HepG2 (cell line): ENCODE results near the gene CHTF18. TPM values are rescaled to one million over a fixed set of nuclear protein-coding genes. Genes with fewer than 3 reads are reported as not detected.

ENCODE experiments used
- AHR ChIP-seq: IDR thresholded peaks from 2 replicates; pipeline ENCODE4 v1.6.1; 2018; ENCODE audit warnings: missing genetic modification reagents, missing compliant biosample characterization
- FOSL1 ChIP-seq: sonication (generic); formaldehyde crosslinking; IDR thresholded peaks from 2 replicates; pipeline ENCODE4 v1.9.0; 2021; ENCODE audit warnings: missing genetic modification reagents, borderline replicate concordance
- KDM6A ChIP-seq: IDR thresholded peaks from 2 replicates; pipeline ENCODE4 v1.6.1; 2016; ENCODE audit warnings: low read depth
- LCORL ChIP-seq, 2 experiments: fragments of 450-650 bp in 1 of 2; sonication (generic) in 1 of 2; formaldehyde crosslinking in 1 of 2; IDR thresholded peaks; 2 replicates each; pipeline versions ENCODE4 v1.5.0 to v1.6.1; 2017 to 2020; ENCODE audit warnings: antibody characterized with exemption in 1 of 2, missing genetic modification reagents in 1 of 2
- MIER2 ChIP-seq: IDR thresholded peaks from 2 replicates; pipeline ENCODE4 v1.6.1; 2016; ENCODE audit warnings: missing biosample characterization, missing genetic modification reagents
- MTA1 ChIP-seq: sonication (generic); formaldehyde crosslinking; IDR thresholded peaks from 2 replicates; pipeline ENCODE4 v1.4.0; 2020; ENCODE audit warnings: missing genetic modification reagents, mild to moderate bottlenecking, borderline replicate concordance
- NBN ChIP-seq: fragments of 450-650 bp; conservative IDR thresholded peaks from 2 replicates; pipeline ENCODE4 v1.6.1; 2017
- NKX3-1 ChIP-seq: sonication (generic); formaldehyde crosslinking; IDR thresholded peaks from 2 replicates; pipeline ENCODE4 v1.5.0; 2020; ENCODE audit warnings: missing genetic modification reagents
- PHF21A ChIP-seq: sonication (generic); formaldehyde crosslinking; IDR thresholded peaks from 2 replicates; pipeline ENCODE4 v1.5.0; 2020; ENCODE audit warnings: mild to moderate bottlenecking, missing genetic modification reagents
- RNF2 ChIP-seq: fragments of 450-650 bp; conservative IDR thresholded peaks from 2 replicates; pipeline ENCODE4 v1.6.1; 2016; ENCODE audit warnings: low read depth
- SRSF4 ChIP-seq: fragments of 200-400 bp; formaldehyde crosslinking; IDR thresholded peaks from one replicate; pipeline ENCODE4 v1.6.1; 2018; ENCODE audit warnings: mild to moderate bottlenecking, low read depth, low read length, moderate library complexity; ENCODE audit not compliant: poor library complexity, severe bottlenecking
- U2AF1 ChIP-seq: fragments of 200-400 bp; formaldehyde crosslinking; optimal IDR thresholded peaks from 2 replicates; pipeline ENCODE3; 2017; ENCODE audit warnings: mild to moderate bottlenecking, low read depth, low read length
- YEATS4 ChIP-seq: sonication (generic); formaldehyde crosslinking; IDR thresholded peaks from 2 replicates; pipeline ENCODE4 v1.4.0; 2020; ENCODE audit warnings: missing genetic modification reagents, borderline replicate concordance
- ZFP36L2 ChIP-seq: sonication (generic); formaldehyde crosslinking; IDR thresholded peaks from 2 replicates; pipeline ENCODE4 v1.4.0; 2020; ENCODE audit warnings: missing genetic modification reagents
- ZIK1 ChIP-seq: sonication (generic); formaldehyde crosslinking; IDR thresholded peaks from 2 replicates; pipeline ENCODE4 v1.5.0; 2020; ENCODE audit warnings: mild to moderate bottlenecking, low read depth, missing genetic modification reagents, borderline replicate concordance
- ZNF121 ChIP-seq: sonication (generic); formaldehyde crosslinking; IDR thresholded peaks from 2 replicates; pipeline ENCODE4 v1.5.0; 2020; ENCODE audit warnings: mild to moderate bottlenecking, missing genetic modification reagents
- ZNF251 ChIP-seq: sonication (generic); formaldehyde crosslinking; IDR thresholded peaks from 2 replicates; pipeline ENCODE4 v1.9.0; 2021; ENCODE audit warnings: mild to moderate bottlenecking, missing genetic modification reagents
- ZNF33A ChIP-seq: sonication (generic); formaldehyde crosslinking; IDR thresholded peaks from 2 replicates; pipeline ENCODE4 v1.5.1; 2020; ENCODE audit warnings: missing genetic modification reagents, mild to moderate bottlenecking, moderate library complexity, borderline replicate concordance
- ZNF558 ChIP-seq: sonication (generic); formaldehyde crosslinking; IDR thresholded peaks from 2 replicates; pipeline ENCODE4 v1.9.0; 2022; ENCODE audit warnings: mild to moderate bottlenecking, missing genetic modification reagents, borderline replicate concordance
- ZNF850 ChIP-seq: sonication (generic); formaldehyde crosslinking; conservative IDR thresholded peaks from 2 replicates; pipeline ENCODE4 v1.9.0; 2021; ENCODE audit warnings: mild to moderate bottlenecking, missing genetic modification reagents
- ZSCAN21 ChIP-seq: sonication (generic); formaldehyde crosslinking; IDR thresholded peaks from 2 replicates; pipeline ENCODE4 v1.8.0; 2022; ENCODE audit warnings: mild to moderate bottlenecking, missing genetic modification reagents, moderate library complexity, borderline replicate concordance
- polyA plus RNA-seq, 8 experiments: library from polyadenylated mRNA; depleted of rRNA in 3 of 8; stranded (reverse) in 7 of 8; unstranded in 1 of 8; fragments of >200 nt; fragmentation: Illumina TruSeq in 4 of 8; extraction: Trizol in 4 of 8; gene quantifications; 2 replicates each; pipeline versions ENCODE4 v1.2.1 to v1.2.3, GENCODE V29; 2011 to 2016; ENCODE audit warnings: low read depth in 4 of 8, missing spikeins in 1 of 8, mixed read lengths in 1 of 8; ENCODE audit not compliant: insufficient read depth in 1 of 8
- total RNA-seq, 5 experiments: library from RNA; depleted of rRNA; stranded (reverse); fragments of >200 nt; fragmentation: Illumina TruSeq; extraction: Trizol; gene quantifications; 2 replicates each; pipeline ENCODE4 v1.2.3, GENCODE V29; 2016; ENCODE audit warnings: low read depth in 1 of 5
- TF ChIP-seq, protein P1 (sequence below): sonication (generic); formaldehyde crosslinking; IDR thresholded peaks from 2 replicates; pipeline ENCODE4 v1.5.0; 2020; ENCODE audit warnings: mild to moderate bottlenecking, missing genetic modification reagents
- TF ChIP-seq, protein P2 (sequence below): IDR thresholded peaks from 2 replicates; pipeline ENCODE4 v1.6.1; 2012; ENCODE audit warnings: inconsistent platforms
- TF ChIP-seq, protein P3 (sequence below): sonication (generic); formaldehyde crosslinking; IDR thresholded peaks from 2 replicates; pipeline ENCODE4 v1.4.0; 2020; ENCODE audit warnings: mild to moderate bottlenecking, missing genetic modification reagents
- TF ChIP-seq, protein P4 (sequence below): sonication (generic); formaldehyde crosslinking; IDR thresholded peaks from 2 replicates; pipeline ENCODE4 v1.8.0; 2022; ENCODE audit warnings: low read depth, missing genetic modification reagents

Gene CHTF18
- total and polyA plus RNA-seq, 2 of the 13 experiments (the other 11 are each of a cell fraction or from before 2014, with no cell fraction given): 8.6 to 22.9 TPM

DNA sequence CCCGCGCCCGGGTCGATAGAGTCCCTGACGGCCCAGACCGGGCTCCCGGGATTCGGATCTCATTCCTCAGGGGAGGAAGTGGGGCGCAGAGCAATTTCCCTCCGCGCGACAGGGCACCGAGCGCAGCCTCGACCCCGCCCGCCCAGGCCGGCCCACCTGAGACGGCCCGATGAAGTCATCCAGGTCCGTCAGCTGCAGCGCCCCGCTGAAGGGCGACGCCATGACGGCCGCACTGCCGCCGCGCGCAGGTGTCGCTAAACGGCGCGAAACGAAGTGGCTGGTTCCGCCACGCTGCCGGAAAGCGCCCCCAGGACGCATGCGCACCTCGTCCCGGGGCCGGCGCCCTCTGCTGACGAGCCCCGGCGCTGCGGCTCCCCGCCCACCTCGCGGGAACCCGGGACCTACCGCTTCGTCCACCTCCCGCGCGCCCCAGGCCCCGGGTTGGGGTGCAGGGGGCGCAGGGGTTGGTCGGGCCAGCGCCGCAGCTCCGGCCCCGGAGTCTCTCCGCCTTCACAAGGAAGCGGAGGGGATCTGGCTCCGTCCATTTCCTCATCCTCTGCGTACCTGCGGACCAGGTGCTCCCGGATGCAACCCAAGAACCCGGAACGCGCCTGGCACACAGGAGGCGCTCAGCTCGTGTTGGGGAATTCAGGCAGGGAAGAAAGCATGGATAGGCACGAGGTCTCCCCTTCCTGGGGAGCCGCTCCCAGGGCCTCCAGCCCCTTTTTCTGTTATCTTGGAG, 47.5 kb upstream of the CHTF18 start, which contains the start of gene CIAO3 (continued):
- TF ChIP-seq ZNF251 (no peak), ZNF850 (CRISPR knock-in tag) (no peak), ZIK1 (CRISPR knock-in tag) (peak; percentile 50; the same call in 1 of the 2 replicates), NBN (no peak), KDM6A (CRISPR knock-in tag) (no peak), SRSF4 (no peak), MIER2 (CRISPR knock-in tag) (no peak), NKX3-1 (no peak), ZFP36L2 (CRISPR knock-in tag) (no peak), YEATS4 (CRISPR knock-in tag) (peak; percentile 80), PHF21A (CRISPR knock-in tag) (peak; percentile 72; the same call in 1 of the 2 replicates), MTA1 (CRISPR knock-in tag) (peak; percentile 89), LCORL (IDR thresholded peaks at IDR 0.05) (no peak), LCORL (CRISPR knock-in tag; IDR thresholded peaks at IDR 0.05) (peak; percentile 75), AHR (CRISPR knock-in tag) (no peak; the same call in 1 of the 2 replicates), RNF2 (no peak), FOSL1 (CRISPR knock-in tag) (no peak), ZNF558 (CRISPR knock-in tag) (peak; percentile 34; the same call in 1 of the 2 replicates), ZNF33A (no peak), ZNF121 (CRISPR knock-in tag) (no peak; the same call in 1 of the 2 replicates), U2AF1 (no peak), ZSCAN21 (CRISPR knock-in tag) (peak; percentile 78; the same call in 1 of the 2 replicates)
- TF ChIP-seq, protein P1, sequence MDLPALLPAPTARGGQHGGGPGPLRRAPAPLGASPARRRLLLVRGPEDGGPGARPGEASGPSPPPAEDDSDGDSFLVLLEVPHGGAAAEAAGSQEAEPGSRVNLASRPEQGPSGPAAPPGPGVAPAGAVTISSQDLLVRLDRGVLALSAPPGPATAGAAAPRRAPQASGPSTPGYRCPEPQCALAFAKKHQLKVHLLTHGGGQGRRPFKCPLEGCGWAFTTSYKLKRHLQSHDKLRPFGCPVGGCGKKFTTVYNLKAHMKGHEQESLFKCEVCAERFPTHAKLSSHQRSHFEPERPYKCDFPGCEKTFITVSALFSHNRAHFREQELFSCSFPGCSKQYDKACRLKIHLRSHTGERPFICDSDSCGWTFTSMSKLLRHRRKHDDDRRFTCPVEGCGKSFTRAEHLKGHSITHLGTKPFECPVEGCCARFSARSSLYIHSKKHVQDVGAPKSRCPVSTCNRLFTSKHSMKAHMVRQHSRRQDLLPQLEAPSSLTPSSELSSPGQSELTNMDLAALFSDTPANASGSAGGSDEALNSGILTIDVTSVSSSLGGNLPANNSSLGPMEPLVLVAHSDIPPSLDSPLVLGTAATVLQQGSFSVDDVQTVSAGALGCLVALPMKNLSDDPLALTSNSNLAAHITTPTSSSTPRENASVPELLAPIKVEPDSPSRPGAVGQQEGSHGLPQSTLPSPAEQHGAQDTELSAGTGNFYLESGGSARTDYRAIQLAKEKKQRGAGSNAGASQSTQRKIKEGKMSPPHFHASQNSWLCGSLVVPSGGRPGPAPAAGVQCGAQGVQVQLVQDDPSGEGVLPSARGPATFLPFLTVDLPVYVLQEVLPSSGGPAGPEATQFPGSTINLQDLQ (CRISPR knock-in tag): no peak; the same call in none of the 2 replicates
- TF ChIP-seq, protein P2, sequence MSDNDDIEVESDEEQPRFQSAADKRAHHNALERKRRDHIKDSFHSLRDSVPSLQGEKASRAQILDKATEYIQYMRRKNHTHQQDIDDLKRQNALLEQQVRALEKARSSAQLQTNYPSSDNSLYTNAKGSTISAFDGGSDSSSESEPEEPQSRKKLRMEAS: peak; percentile 89
- TF ChIP-seq, protein P3, sequence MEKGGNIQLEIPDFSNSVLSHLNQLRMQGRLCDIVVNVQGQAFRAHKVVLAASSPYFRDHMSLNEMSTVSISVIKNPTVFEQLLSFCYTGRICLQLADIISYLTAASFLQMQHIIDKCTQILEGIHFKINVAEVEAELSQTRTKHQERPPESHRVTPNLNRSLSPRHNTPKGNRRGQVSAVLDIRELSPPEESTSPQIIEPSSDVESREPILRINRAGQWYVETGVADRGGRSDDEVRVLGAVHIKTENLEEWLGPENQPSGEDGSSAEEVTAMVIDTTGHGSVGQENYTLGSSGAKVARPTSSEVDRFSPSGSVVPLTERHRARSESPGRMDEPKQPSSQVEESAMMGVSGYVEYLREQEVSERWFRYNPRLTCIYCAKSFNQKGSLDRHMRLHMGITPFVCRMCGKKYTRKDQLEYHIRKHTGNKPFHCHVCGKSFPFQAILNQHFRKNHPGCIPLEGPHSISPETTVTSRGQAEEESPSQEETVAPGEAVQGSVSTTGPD (CRISPR knock-in tag): no peak
- TF ChIP-seq, protein P4, sequence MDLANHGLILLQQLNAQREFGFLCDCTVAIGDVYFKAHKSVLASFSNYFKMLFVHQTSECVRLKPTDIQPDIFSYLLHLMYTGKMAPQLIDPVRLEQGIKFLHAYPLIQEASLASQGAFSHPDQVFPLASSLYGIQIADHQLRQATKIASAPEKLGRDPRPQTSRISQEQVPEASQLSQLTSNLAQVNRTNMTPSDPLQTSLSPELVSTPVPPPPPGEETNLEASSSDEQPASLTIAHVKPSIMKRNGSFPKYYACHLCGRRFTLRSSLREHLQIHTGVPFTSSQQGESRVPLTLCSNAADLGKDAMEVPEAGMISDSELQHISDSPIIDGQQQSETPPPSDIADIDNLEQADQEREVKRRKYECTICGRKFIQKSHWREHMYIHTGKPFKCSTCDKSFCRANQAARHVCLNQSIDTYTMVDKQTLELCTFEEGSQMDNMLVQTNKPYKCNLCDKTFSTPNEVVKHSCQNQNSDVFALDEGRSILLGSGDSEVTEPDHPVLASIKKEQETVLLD (CRISPR knock-in tag): peak; percentile 61; the same call in 1 of the 2 replicates
